Activated CD4-positive, alpha-beta T cell treated with anti-CD3 and anti-CD28 coated beads for 4 hours (primary cell): ENCODE results near the gene FUS.
"Not testable (repeated sequence)": the region's sequence is repeated elsewhere in the genome, so short reads cannot be mapped to it uniquely, and the experiment has no call there.

Experiments
- DNase-seq, 2 donors: peaks; one replicate each; pipeline ENCODE4 v3.0.0-alpha.2; 2020

The FUS gene

DNA sequence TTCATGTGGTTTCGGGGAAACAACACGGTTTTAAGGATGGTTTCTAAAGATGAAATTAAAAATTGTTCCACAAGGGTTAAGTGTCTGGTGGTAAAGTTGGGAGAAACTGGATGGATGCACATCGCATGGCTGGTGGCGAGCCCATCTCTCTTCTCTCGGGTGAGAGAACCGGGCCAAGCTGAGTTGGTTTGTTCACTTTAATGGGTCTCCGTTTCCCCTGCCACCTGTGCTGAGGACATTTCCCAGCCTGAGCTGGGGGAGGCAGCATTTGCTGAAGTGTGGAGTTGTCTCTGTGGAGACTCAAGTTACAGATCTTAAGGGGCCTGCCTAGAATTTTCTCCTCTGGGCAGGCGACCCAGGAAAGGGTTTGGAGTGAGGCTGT is 7.9 kb downstream of the FUS start:
- no peak for DNase-seq

DNA sequence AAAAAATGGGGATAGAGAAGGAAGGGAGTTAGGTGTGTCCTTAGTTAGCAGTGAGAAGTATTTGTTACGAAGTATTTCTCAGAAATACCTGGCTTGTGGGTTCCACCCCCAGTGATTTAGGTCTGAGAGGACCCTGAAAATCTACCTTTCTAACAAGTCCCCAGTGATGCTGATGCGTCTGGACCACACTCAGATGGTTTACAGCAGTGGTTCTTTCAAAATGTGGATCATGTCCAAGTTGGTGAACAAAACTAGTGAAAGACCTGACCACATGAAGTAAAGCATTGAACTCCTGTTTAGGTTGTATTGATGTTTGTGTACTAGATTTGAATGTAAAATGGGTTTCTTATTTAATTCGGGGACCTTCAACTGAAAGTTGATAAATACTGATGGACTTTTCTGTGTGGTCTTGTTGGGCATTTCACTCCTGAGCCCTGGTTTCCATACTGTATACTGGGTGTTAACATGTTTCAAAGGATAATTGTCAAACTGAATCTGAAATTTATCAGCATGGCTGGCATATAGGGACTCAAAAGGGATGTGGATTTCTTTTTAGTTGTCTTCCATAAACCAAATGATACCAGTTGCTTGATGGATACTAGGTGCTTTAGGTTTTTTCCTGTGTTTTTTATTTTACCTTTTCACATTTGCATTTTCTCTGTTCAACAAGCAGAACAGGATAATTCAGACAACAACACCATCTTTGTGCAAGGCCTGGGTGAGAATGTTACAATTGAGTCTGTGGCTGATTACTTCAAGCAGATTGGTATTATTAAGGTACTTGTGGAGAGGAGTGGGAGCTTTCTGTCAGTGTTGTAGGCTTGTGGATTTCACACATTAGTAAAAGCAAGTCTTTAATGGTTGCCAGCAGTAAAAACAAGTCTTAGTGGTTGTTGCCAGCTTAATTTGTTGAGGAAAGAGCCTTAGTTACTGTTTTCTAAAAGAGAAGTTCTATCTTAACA is 8.8 kb downstream of the FUS start:
- no peak for DNase-seq

DNA sequence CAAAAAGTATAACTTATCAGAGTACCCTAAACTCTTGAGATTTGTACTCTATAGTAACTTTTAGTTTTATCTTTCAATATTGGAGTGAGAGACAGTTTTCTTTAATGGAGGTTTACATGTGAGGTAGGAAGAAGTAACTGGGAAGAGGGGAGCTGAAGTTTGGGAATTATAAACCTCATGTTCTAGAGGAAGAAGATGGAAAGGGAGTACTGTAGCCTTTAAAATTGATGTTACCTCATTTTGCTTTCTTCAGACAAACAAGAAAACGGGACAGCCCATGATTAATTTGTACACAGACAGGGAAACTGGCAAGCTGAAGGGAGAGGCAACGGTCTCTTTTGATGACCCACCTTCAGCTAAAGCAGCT is 9.5 kb downstream of the FUS start:
- DNase-seq = no peak

DNA sequence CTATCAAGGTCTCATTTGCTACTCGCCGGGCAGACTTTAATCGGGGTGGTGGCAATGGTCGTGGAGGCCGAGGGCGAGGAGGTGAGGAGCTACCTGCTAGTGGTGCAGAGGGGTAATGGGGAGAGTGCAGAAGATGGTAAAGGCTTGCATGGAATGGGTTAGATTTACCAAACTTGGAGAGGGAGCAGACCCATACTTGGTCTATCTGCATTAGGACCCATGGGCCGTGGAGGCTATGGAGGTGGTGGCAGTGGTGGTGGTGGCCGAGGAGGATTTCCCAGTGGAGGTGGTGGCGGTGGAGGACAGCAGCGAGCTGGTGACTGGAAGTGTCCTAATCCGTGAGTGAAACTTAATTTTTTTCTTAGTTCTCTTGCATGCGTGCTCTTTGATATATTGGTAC is 10.1 kb downstream of the FUS start:
- no peak for DNase-seq

DNA sequence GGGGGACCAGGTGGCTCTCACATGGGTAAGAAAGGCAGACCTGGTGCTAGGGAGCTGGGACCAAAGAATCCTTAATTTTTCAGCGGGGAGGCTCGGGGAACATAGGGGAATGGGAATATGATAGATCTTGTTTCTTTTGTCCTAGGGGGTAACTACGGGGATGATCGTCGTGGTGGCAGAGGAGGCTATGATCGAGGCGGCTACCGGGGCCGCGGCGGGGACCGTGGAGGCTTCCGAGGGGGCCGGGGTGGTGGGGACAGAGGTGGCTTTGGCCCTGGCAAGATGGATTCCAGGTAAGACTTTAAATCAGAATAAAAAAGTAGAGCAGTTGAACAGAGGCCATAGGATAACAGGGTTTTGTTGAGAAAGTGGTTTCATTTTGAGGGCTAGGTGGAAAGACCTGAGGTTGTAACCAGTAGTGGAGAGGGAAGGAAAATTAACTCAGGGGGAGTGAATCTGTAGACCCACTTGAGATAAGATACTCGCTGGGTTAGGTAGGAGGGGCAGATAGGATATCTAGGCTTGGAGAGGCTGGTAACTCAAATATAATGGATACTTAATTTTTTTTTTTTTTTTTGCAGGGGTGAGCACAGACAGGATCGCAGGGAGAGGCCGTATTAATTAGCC is 11.0 kb downstream of the FUS start:
- DNase-seq = no peak

DNA sequence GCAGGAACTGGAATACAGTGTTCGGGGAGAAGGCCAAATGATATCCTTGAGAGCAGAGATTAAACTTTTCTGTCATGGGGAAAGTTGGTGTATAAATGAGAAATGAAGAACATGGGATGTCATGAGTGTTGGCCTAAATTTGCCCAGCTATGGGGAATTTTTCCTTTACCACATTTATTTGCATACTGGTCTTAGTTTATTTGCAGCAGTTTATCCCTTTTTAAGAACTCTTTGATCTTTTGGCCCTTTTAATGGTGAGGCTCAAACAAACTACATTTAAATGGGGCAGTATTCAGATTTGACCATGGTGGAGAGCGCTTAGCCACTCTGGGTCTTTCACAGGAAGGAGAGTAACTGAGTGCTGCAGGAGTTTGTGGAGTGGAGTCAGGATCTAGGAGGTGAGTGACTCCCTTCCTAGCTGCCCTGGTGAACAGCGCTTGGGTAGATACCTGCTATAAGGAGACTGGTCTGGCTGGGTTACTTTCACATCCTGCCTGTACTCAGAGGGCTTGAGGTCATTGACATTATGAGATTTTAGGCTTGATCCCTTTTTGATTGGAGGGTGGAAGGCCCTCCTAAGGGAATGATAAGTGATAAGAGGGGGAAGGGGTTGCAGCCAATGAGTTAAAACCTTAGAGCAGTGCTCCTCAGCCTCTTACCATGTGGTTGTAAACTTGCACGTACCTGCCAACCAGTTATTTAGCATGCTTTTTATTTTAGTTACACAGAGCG is 11.9 kb downstream of the FUS start:
- no peak for DNase-seq

DNA sequence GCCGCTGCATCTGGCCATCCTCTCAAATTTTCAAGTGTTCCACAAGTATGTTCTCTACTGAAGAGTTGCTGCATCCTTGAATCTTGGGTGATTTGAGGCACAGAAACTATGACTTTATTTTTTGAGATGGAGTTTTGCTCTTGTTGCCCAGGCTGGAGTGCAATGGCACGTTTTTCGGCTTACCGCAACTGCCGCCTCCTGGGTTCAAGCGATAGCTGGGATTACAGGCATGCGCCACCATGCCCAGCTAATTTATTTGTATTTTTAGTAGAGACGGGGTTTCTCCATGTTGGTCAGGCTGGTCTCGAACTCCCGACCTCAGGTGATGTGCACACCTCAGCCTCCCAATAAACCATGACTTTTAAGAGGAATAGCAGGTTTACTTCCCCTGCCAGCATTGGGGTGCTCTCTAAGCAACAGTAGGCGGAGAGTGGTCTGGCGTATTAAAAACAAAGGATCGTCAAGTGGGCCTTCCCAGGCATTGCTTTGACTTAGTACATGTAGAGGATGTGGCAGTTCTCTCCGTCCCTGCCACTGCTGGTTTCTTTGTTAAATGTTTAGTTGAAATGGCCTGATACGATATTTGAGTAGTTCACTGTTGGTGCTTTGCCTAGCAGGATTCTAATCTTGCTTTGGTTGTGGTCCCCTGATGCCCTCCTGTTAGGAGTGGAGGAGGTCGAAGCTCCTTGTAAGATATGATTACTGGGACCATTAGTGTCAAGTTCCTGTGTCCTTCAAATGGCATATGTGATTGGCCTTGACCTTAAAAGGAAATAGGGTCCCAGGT is 13.1 kb downstream of the FUS start:
- no peak for DNase-seq

DNA sequence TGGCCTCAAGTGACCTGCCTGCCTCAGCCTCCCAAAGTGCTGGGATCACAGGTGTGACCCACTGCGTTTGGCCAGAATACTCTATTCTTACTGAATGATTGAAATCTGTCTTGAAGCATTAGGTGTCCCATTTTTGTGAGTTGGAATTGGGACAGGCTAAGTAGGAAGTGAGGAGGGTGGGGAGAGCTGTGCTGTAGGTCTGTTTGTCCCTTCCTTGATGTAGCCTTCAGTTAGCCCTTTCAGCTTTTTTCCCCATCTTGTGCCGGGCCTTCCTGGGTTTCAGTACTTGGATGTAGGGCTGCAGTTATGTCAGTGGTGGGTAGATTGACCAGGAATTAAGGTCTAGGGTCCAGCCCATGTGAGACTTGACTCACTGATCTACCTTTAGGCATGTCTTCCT is 13.9 kb downstream of the FUS start:
- no peak for DNase-seq

DNA sequence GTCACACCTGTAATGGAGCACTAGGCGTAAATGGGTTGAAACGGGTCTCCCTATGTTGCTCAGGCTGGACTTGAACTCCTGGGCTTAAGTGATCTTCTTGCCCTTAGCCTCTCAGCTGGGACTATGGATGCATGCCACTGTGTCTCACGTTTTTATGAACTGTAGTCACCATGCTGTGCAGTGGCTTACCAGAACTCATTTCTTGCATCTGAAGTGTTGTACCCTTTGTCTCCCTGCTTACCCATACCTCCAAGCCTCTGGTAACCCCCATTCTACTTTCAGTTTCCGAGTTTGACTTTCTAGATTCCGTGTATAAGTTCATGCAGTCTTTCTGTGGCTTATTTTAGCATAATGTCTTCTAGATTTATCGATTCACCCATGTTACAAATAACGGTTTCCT is 15.0 kb downstream of the FUS start:
- DNase-seq = no peak

DNA sequence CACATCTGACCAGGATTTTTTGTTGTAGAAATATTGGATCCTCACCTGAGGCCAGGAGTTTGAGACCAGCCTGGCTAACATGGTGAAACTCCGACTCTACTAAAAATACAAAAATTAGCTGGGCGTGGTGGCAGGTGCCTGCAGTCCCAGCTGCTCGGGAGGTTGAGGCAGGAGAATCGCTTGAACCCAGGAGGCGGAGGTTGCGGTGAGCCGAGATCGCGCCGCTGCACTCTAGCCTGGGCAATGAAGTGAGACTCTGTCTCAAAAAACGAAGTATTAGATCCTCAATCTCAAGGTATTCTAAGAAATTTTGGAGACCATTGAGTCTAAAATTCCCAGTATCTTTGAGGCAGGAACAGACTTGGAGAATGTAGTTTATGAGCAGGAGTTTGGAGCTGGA is 15.9 kb downstream of the FUS start:
- DNase-seq = not testable (repeated sequence)

DNA sequence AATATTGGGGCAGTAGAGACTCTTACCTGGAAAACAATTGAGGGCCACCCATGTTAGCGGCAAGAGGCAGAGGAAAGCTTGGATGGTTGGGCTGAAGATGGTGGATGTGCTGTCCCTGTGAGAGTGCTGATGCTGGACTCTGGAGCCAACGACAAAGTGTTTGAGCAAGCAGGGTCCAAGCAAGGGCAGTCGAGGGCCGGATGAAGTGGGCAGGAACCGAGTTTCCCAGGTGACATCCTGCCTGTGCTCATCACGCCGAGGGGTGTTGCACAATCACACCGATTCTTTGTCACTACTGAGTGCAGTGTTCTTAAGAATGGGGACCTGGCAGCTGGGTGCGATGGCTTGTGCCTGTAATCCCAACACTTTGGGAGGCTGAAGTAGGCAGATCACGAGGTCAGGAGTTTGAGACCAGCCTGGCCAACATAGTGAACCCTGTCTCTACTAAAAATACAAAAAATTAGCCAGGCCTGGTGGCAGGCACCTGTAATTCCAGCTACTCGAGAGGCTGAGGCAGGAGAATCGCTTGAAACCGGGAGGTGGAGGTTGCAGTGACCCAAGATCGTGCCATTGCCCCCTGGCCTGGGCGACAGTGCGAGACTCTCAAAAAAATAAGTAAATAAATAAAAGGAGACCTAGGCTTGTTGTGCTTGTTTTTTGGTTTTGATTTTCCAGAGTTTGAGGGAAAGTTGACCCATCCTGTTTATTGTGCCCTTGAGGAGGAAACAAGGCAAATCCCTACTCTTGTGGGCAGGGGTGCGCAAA is 16.6 kb downstream of the FUS start:
- DNase-seq = no peak

DNA sequence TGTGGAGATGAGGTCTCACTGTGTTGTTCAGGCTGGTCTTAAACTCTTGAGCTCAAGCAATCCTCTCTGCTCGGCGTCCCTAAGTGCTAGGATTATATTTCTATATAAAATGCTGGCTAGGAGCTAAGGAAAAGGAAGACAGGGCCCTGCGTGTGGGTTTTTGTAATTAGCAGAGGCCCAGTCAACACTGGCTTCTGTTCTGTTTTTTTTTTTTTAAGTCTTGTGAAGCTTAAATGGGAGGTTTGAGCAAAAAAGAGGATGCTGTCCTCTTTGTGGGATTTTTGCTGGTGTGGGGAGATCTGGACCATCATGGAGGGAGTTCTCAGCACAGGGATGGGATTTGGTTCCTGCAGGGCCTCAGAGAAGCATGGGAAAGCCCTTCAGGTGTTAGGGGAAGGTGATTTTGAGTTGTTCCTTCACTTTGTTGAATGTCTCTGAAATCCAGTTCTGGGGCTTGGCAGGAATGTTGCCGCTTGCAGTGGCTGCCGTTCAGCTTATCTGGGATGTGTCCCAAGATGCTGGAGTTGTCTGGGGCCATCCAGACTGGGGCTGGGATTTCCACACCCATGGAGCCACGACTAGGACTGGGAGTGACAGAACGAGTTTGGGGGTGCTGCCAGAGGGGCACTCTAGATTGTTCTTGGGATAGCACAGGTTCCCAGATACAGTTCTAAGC is 18.4 kb downstream of the FUS start:
- DNase-seq = no peak

DNA sequence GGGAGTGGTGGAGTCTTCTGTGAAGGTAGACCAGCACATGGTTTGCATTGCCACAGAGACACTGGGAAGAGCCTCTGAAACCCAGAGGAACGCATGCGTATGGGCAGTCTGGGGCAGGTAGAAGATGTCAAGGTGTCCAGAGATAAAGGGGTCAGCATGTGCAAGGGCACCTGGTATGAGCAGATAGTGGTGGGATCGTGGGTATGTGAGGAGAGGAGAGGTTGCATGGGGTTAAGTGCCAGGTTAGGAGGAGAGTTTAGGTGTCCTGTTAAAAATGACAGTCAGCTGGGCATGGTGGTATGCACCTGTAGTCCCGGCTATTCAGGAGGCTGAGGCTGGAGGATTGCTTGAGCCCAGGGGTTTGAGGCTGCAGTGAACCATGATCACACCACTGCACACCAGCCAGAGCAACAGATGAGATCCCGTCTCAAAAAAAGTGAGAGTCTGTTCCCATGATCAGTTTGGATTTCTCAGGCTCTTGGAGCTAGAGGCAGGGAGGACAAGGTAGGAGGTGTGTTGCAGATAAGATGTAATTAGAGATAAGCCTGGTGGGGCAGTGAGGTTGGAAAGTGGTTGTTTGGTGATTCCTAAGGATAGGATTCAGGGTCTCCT is 19.6 kb downstream of the FUS start:
- no peak for DNase-seq

DNA sequence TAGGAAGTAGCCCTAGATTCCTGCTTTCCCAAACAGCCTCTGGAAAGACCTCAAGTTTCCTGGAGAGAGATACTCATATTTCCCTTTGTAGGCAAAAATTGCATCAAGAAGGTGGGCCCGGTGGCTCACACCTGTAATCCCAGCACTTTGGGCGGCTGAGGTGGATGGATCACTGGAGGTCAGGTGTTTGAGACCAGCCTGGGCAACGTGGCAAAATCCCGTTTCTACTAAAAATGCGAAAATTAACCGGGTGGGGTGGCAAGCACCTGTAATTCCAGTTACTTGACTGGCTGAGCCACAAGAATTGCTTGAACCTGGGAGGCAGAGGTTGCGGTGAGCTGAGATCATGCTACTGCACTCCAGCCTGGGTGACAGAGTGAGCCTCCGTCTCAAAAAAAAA is 20.2 kb downstream of the FUS start:
- not testable (repeated sequence) for DNase-seq

DNA sequence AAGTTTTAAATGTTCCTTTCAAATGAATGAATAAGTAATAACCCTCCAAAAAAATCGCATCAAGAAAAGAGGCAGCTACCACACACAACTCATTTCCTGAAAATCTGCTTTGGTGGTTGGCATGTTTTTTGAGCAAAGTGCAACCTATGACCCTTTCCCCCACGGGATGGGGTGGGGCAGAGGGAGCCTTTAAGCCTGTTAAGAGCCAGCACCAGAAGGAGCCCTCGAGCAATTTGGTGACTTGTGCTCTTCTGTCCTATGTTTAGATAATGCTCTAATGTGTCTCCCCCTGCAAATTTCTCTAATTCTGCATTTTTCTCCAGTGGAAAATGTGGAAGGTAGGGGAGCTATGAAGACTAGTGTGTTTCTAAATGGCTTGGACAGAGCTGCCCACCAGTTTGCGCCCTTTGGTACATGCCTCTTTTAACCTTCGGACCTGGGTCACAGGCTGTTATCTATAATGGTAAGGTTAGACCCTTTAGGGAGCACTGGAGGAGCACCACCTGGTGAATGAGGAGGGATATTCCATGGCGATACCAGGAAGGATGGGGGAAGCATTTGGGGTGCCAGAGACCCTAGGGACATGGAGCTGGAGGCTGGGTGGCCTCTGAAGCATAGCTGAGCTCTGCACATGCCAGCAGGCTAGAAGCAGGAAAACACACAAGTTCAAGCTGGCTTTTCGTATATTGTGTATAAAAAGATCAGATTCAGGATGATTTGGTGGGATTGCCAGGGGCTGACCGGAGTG is 21.1 kb downstream of the FUS start:
- DNase-seq = peak; percentile 35

DNA sequence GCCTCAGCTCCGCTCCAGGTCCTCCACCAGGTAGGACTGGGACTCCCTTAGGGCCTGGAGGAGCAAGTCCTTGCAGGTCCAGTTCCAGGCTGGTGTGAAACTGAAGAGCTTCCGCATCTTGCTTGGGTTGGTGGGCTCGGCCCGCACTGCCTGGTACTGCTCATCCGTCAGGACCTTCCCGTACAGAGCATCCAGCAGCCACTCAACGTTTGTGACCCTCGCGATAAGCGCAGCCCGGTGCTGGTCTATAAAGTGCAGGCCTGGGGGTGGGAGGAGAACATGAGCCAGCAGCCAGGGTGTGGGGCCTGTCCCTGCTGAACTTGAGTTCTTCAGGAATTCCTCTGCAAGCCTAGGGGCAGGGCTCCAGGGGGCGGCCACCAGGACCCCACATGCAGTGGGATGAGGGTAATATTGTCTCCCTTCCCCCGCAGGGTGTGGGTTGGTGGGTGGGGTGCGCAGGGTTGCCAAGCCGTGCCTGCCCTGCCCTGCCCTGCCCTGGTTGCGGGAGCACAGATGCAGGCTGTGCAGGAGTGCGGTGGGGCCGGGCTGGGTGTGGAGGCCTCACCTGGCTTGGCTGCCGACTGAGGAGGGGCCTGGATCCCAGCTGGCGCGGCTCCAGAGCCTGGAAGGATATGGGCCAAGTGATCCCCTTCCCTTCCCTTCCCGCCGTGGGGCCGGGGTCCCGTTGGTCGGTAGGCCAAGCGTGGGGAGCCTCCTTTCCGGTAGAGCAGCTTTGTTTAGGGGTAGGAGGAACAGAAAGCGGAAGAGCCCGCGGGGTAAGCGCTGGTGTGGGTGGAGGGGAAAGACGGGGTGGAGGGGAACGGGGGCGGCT is 21.9 kb downstream of the FUS start:
- DNase-seq = peak; percentile 42 to 44

DNA sequence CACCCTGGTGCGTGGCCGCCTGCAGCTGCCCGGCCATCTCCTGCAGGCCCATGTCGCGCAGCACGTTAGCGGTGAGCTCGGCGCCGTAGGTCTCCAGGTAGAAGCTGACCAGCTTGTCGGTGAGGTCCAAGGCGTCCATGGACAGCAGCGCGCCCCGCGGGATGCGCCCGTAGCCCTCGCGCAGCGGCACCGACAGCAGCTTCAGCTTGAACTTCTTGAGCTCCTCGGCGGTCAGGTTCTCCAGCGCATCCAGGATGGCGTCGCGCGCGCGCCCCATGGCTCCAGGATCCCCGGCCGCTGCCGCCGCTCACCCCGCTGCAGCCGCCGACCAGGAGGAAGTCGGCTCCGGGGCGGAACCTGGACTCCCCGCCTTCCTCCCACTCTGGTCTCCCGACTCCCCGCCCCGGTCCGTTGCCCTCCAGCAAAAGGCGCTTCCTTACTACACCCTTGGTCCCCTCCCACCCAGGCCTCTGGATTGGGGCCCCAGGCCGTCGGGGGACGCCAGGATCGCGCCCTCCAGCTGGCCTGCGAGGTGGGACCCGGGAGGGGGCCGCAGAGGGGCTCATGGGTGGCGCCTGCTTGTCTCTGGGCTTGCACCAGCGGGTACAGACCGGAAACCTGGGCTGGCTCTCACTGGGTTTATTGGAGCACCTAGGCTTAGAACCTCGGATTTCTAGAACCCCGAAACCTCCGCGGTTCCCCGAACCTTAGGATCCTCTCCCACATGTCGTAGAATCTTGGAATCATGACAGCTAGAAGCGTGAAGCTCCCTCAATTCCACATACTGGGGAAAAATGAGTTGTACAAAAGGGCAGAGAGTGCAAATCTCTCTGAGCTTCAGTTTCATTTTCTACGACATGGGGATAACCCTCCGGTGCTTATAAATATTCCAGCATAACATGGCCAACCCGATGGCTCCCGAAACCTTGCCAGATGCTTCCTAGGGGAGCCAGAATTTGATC is 22.8 kb downstream of the FUS start, which contains the start of gene PYCARD:
PYCARD (minus strand) TSS at position 347 of the 962 bp plus-strand sequence; CDS start at position 277, 70 bp downstream.
- DNase-seq = no peak
